Glutamatergic neuron (in vitro differentiated cells): Measurements from ENCODE around the gene SEMA6B. TPM values are rescaled to one million over a fixed set of nuclear protein-coding genes. Genes with fewer than 3 reads are reported as not detected.
A peak's percentile ranks its signal among the peaks of the same experiment; 100 is the strongest.

Experiments used
- DNase-seq: peaks from one replicate; pipeline ENCODE4 v3.0.0; 2022
- H3K27ac Mint-ChIP-seq: one replicate; pipeline ENCODE4 v1.8.0; 2020; ENCODE audit warnings: mild to moderate bottlenecking, mixed read lengths, inconsistent platforms; ENCODE audit not compliant: unreplicated experiment
- H3K27me3 Mint-ChIP-seq: one replicate; pipeline ENCODE4 v1.8.0; 2020; ENCODE audit warnings: mild to moderate bottlenecking, moderate library complexity, mixed read lengths, inconsistent platforms; ENCODE audit not compliant: unreplicated experiment
- H3K36me3 Mint-ChIP-seq: one replicate; pipeline ENCODE4 v1.8.0; 2020; ENCODE audit warnings: mild to moderate bottlenecking, mixed read lengths, inconsistent platforms; ENCODE audit not compliant: unreplicated experiment
- H3K4me1 Mint-ChIP-seq: one replicate; pipeline ENCODE4 v1.8.0; 2020; ENCODE audit warnings: mild to moderate bottlenecking, low read depth, mixed read lengths, inconsistent platforms; ENCODE audit not compliant: unreplicated experiment
- H3K4me3 Mint-ChIP-seq: one replicate; pipeline ENCODE4 v1.8.0; 2020; ENCODE audit warnings: mild to moderate bottlenecking, mixed read lengths, inconsistent platforms; ENCODE audit not compliant: unreplicated experiment
- H3K9me3 Mint-ChIP-seq: one replicate; pipeline ENCODE4 v1.8.0; 2020; ENCODE audit warnings: mild to moderate bottlenecking, moderate library complexity, mixed read lengths, inconsistent platforms; ENCODE audit not compliant: unreplicated experiment
- CTCF ChIP-seq: fragments of 200-600 bp; sonication (generic); IDR thresholded peaks from one replicate; pipeline ENCODE4 v1.5.0; 2021; ENCODE audit not compliant: partially characterized antibody, unreplicated experiment
- total RNA-seq: library from RNA; stranded (reverse); fragmentation: NEBNext Ultra II Directional; extraction: Animal tissue kit (Norgen Biotek cat#: 25700); gene quantifications from one replicate; pipeline ENCODE4 v1.2.1, GENCODE V29; 2021; ENCODE audit not compliant: unreplicated experiment

SEMA6B gene
- total RNA-seq, 1 donor from 2014 or later, result 234 TPM

- Mint-ChIP-seq H3K9me3 (peaks cover 6% of the 10 kb centered on the region), H3K4me1 (peaks cover 12% of the 10 kb centered on the region), H3K27ac (no peak overlapping the region), H3K27me3 (peaks cover 1% of the 10 kb centered on the region), H3K36me3 (no peaks in the 10 kb centered on the region), H3K4me3 (no peak overlapping the region)
- no peak for TF ChIP-seq CTCF
- no peak for DNase-seq
Observed at GRCh38 chr19:4593409-4593851, 33.9 kb upstream of the SEMA6B start.

- H3K4me1 Mint-ChIP-seq, result peaks cover 17% of the 10 kb centered on the region
- no peak for DNase-seq
- peaks cover 1% of the 10 kb centered on the region for H3K27me3 Mint-ChIP-seq
- no peak for TF ChIP-seq CTCF
- peak overlapping the region; percentile 6 for H3K27ac Mint-ChIP-seq
- H3K4me3 Mint-ChIP-seq, result no peak overlapping the region
- H3K9me3 Mint-ChIP-seq, result peaks cover 6% of the 10 kb centered on the region
- no peaks in the 10 kb centered on the region for H3K36me3 Mint-ChIP-seq
Observed at GRCh38 chr19:4592445-4592844, 33.0 kb upstream of the SEMA6B start.

DNA sequence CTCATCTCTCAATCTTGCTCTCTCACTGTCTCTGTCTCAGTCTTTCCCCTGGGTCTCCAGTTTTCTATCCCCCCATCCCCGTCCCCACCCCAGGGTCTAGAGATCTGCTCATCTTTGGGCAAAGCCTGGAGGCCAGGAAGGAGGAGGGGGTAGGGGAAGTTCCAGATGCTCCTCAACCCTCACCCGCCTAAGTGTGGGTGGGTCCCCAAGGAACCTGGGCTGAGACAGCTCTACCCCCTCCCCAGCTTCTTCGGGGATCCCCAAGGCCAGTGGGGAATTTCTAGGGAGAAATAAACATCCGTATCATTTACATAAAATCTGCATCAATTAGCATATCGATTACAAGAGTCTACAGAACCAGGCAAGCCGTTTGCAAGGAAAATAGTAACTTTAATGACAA is 31.8 kb upstream of the SEMA6B start:
- H3K9me3 Mint-ChIP-seq, result peaks cover 4% of the 10 kb centered on the region
- H3K27ac Mint-ChIP-seq, result no peak overlapping the region
- peaks cover 19% of the 10 kb centered on the region for H3K4me1 Mint-ChIP-seq
- no peak for TF ChIP-seq CTCF
- no peak for DNase-seq
- H3K36me3 Mint-ChIP-seq, result no peaks in the 10 kb centered on the region
- H3K27me3 Mint-ChIP-seq, result no peaks in the 10 kb centered on the region
- H3K4me3 Mint-ChIP-seq, result peak overlapping the region; percentile 40

- Mint-ChIP-seq H3K4me3 (no peak overlapping the region), H3K27me3 (peaks cover 6% of the 10 kb centered on the region), H3K9me3 (peaks cover 7% of the 10 kb centered on the region), H3K4me1 (peaks cover 25% of the 10 kb centered on the region), H3K36me3 (no peaks in the 10 kb centered on the region), H3K27ac (no peak overlapping the region)
- DNase-seq, result no peak
- no peak for TF ChIP-seq CTCF
Observed at GRCh38 chr19:4590559-4590958, 31.1 kb upstream of the SEMA6B start.

- H3K36me3 Mint-ChIP-seq, result no peaks in the 10 kb centered on the region
- H3K4me3 Mint-ChIP-seq, result no peak overlapping the region
- TF ChIP-seq CTCF, result peak; percentile 72
- H3K4me1 Mint-ChIP-seq, result peaks cover 25% of the 10 kb centered on the region
- peaks cover 8% of the 10 kb centered on the region for H3K27me3 Mint-ChIP-seq
- H3K9me3 Mint-ChIP-seq, result peaks cover 10% of the 10 kb centered on the region
- DNase-seq, result peak; percentile 70
- peak overlapping the region; percentile 66 for H3K27ac Mint-ChIP-seq
Observed at GRCh38 chr19:4589579-4590410, 30.3 kb upstream of the SEMA6B start.
